Sigmoid colon (tissue), 4 donors: ENCODE data around the gene NUP133.

ENCODE experiments used
- CTCF ChIP-seq, 4 experiments: fragments of 450-650 bp in 3 of 4; fragments of 200-600 bp in 1 of 4; IDR thresholded peaks; one replicate each; pipeline ENCODE4 v1.5.1; 2016 to 2019; ENCODE audit warnings: antibody characterized with exemption in 4 of 4, mild to moderate bottlenecking in 3 of 4, moderate library complexity in 2 of 4
- EP300 ChIP-seq, 4 donors: sonication (generic); formaldehyde crosslinking; IDR thresholded peaks; one replicate each; pipeline ENCODE4 v1.6.1; 2017; ENCODE audit warnings: antibody characterized with exemption in 4 of 4

GRCh38 chr1:229420224-229420623 is 87.9 kb downstream of the NUP133 start:
- no peak for TF ChIP-seq CTCF (IDR thresholded peaks at IDR 0.05)
- no peak for TF ChIP-seq EP300 (IDR thresholded peaks at IDR 0.05)
